ENCODE measurements around the gene CD58.
"Not testable (repeated sequence)": the region's sequence is repeated elsewhere in the genome, so short reads cannot be mapped to it uniquely, and the experiment has no call there.

Gene CD58

GRCh38 chr1:116569776-116570357 is 959 bp downstream of the CD58 start:
- DNase-seq: no peak

DNA sequence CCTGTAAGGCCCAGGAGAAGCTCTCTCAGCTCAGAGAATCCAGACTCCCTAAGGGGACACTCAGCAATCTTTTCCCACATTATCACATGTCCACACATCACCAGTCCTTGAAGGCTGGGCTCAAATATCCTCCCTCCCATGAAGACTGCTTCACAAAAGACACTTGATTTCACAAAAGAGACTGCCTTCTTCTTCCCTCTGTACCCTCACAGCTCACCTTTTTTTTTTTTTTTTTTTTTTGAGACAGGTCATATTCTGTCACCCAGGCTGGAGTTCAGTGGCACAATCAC is 1.5 kb downstream of the CD58 start:
- DNase-seq: no peak

GRCh38 chr1:116568662-116569380 is 2.0 kb downstream of the CD58 start:
- DNase-seq: no peak

DNA sequence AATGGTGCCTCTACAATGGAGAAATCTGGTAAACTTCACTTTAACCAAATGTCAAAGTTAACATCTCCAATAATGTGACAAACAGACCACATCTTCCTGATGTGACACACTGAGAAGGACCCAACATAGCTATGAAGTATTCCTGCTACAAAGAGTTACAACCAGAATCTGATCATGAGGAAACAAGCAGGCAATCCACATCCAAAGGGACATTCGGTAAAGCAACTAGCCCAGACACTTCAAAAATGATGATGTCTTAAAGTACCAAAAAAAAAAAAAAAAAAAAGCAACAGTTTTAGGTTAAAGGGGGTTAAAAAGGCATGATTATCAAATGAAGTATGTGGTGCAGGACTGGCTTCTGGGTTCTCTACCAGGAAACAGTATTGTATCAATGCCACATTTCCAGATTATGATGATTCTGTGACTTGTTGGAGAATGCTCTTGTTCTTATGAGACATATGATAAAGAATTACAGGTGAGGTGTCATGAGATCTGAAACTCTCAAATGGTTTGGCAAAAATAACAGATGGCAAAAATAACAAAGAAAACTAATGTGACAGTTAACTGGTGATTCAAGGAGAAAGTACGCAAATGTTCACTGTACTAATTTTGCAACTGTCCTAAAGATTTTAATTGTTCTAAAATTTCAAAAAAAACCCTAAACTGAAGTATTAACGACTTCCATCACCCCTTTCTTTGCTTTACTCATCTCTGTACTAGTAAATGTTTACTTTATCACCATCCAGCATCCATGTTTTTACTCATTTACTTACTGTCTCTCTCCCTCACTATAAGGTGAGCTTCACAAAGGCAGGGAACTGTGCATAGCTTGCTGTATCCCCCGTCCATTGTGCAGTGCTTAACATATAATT is 2.8 kb downstream of the CD58 start:
- DNase-seq: no peak

- no peak for DNase-seq
These were observed 5.6 kb downstream of the CD58 start for GRCh38 chr1:116565222-116565621.

DNA sequence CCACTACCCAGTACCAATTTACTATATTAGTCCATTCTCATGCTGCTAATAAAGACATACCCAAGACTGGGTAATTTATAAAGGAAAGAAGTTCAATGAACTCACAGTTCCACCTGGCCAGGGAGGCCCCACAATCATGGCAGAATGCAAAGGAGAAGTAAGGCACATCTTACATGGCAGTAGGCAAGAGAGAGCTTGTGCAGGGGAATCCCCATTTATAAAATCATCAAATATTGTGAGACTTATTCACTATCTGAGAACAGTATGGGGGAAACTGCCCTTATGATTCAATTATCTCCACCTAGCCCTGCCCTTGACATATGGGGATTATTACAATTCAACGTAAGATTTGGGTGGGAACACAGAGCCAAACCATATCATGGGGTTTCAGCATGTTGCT is 6.4 kb downstream of the CD58 start:
- no peak for DNase-seq

- not testable (repeated sequence) for DNase-seq
These were observed 8.4 kb downstream of the CD58 start for GRCh38 chr1:116562465-116562864.

DNA sequence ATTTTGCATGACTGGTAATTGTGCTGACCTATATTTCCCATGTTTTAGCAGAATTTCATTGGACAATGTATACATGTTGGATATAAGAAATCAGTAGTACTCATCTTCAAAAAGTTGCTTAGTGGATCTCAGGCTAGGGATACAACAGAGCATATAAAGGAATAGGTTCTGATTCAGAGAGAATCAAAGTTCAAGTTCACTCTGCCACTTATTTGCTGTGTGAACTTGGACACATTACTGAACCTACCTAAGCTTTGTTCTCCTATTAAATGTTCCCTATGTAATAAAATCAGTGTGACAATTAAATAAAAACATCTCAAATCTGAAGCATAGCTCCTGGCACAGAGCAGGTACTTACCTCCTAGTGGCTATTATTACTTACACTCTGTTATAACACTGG is 9.3 kb downstream of the CD58 start:
- no peak for DNase-seq

- DNase-seq: no peak
These were observed 9.9 kb downstream of the CD58 start for GRCh38 chr1:116560704-116561490.

- DNase-seq: no peak
These were observed 11.5 kb downstream of the CD58 start for GRCh38 chr1:116559304-116559761.

DNA sequence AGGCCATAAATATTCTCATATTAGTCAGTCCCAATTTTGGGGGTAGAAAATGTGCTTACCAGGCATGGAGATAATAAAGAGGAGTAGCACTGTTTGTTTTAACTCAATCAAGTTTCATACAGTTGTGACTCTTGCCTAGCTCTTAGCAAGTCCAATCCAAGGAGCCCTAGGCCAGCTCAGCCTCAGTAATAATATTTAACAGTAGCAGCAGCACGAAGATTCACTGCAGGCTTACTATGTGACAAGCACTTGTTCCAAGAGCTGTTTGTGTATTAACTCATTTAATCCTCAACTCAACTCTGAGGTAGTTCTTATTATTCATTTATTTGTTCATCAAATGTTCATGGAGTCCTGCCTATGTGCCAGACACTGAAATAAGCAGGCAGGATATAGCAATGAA is 12.3 kb downstream of the CD58 start:
- DNase-seq: no peak

GRCh38 chr1:116558140-116558549 is 12.7 kb downstream of the CD58 start:
- no peak for DNase-seq

DNA sequence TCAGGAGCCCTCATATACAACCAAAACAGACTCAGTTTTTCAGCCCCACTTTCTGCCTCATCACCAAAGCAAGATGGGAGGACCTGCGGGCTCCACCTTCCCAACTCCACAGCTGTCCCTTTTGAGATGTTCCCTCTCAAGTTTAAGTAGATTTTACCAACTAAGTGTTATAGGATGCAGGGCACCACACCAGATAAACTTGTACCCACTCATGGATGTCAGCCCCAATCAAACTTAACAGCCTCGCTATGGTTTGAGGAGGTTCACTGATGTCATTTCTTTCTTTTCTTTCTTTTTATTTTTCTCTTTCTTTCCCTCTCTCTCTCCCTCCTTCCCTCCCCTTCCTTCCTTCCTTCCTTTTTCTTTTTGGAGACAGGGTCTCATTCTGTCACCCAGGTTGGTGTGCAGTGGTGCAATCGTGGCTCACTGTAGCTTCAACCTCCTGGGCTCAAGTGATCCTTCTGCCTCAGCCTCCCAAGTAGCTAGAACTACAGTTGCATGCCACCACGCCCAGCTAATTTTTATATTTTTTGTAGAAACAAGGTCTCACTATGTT is 13.4 kb downstream of the CD58 start:
- DNase-seq: no peak

DNA sequence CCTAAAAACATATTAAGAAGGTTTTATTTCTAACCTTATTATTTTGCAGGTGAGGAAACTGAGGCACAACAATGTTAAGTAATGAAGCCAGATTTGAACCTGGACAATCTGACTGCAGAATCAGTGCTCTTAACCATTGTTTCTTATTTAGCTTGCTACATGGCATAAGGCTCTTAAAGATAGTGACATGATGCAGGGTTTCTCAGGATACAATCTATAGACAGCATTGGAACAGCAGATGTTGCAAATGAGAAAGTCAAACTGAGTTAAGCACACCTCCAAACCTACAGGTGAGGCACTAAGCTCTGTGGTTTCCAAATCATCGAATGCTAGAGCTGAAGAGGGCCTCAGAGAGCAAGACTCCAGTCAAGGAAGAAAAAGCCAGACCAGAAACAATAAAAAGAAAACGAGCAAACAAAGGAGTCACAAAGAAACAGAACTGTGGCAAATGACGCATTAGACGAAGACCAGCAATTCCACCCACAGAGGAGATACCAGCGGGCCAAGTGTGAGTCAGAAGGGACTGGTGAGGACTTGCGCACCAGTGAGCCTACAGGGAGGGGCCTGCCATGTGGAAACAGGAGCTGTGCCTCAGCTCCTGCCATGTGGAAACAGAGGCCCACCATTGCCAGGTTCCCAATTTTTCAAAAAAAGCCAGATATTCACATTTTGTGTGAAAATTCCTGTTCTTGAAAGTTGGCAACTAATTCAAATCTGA is 14.4 kb downstream of the CD58 start:
- no peak for DNase-seq

DNA sequence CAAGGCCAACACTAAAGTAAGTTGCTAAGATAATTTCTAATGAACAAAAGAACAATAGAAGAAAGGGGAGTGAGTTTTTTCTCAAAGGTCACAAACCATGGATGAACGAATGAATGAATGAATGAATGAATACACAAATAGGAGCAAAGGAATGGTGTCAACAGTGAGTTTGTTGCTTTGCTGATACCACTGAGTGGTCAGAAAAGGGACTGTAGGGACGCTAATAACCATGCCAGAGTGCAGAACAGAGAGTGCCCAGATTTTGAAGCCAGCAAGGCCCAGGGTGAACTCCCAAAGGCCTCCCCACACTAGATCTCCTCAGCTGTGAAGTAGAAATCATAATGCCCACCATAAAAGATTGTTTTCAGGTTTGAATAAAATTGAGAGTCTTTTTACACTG is 15.9 kb downstream of the CD58 start:
- DNase-seq: no peak

- no peak for DNase-seq
These were observed 17.3 kb downstream of the CD58 start for GRCh38 chr1:116553386-116554115.

DNA sequence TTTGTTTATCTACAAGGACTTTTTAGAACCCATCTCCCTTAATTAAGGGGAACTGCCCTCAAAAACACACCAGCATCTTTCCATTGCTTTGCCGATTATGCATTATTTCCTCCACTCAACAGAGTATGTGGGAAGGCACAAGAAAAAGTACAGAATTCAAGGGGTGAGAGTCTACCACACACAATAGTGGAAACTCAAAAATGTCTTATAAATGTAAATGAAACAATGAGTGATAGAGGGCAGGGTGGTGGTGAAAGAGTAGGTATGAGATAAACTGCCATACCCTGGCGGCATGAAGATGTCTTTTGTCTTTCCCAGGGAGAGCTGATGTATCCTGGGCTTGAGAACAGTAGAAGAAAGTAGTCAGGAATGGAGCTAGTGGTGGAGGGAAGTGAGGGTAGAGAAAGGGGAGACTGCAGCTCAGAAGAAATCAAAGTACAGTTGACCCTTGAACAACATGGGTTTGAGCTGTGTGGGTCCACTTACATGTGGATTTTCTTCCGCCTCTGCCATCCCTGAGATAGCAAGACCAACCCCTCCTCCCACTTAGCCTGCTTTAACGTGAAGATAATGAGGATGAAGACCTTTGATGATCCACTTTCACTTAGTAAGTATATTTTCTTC is 24.4 kb downstream of the CD58 start:
- DNase-seq: no peak

GRCh38 chr1:116545359-116545705 is 25.5 kb downstream of the CD58 start:
- DNase-seq: no peak

DNA sequence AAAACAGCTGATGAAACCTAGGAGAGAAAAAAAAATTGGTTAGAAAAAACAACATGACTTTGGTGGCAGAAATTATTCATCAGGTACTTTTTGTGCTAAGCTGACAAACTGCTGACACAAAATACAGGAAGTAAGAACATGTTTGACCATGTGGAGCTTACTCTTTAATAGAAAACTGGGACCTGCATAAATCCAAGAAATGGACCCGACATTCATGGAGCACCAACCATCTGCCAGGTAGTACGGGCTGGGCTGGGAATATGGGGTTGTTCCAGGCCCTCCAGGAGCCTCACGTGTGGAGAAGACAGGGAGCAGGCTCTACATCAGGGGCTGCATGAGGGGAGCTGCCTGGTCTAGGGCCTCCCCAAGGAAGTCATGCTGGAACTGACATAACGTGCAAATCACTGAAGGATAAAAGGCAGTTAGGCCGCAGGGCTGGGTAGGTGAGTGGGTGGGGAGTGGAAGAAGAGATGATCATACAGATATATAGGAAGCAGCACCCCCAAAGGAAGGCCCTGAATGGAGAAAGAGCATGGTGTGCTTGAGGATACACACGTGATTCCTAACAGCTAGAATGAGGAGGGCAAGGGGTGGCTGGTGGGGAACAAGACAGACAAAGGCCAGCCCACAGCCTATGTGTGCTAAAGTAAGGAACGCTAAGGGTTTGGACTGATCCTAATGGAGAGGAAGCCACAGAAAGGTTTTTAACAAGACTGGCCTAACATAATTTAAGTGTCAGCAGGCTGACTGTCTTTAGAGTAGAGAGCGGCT is 26.1 kb downstream of the CD58 start:
- no peak for DNase-seq

GRCh38 chr1:116540088-116540487 is 30.7 kb downstream of the CD58 start:
- no peak for DNase-seq
